ENCODE results near the gene ANKRD24.

Gene ANKRD24

GRCh38 chr19:4171676-4172075, 10.8 kb upstream of the ANKRD24 start:
- TF ChIP-seq CTCF (tag by site-specific recombination; IDR thresholded peaks at IDR 0.05): no peak
- TF ChIP-seq ZNF302 (tag by site-specific recombination; IDR thresholded peaks at IDR 0.05; ENCODE audit: low read depth): no peak
- no peak for TF ChIP-seq GLIS2 (tag by site-specific recombination; IDR thresholded peaks at IDR 0.05)
- no peak for TF ChIP-seq HOXA7 (CRISPR knock-in tag; IDR thresholded peaks at IDR 0.05; ENCODE audit: borderline replicate concordance)
- TF ChIP-seq BCL11B (tag by site-specific recombination; IDR thresholded peaks at IDR 0.05; ENCODE audit: low read depth): no peak
- TF ChIP-seq PRDM1 (tag by site-specific recombination; IDR thresholded peaks at IDR 0.05): no peak
- no peak for TF ChIP-seq ZNF692 (tag by site-specific recombination; IDR thresholded peaks at IDR 0.05)
- TF ChIP-seq SP3 (tag by site-specific recombination; IDR thresholded peaks at IDR 0.05): no peak
- no peak for TF ChIP-seq ZBTB26 (tag by site-specific recombination; optimal IDR thresholded peaks at IDR 0.05)
- TF ChIP-seq FEZF1 (tag by site-specific recombination; IDR thresholded peaks at IDR 0.05): no peak
- TF ChIP-seq ZNF19 (tag by site-specific recombination; IDR thresholded peaks at IDR 0.05; ENCODE audit: low read depth): no peak
- no peak for TF ChIP-seq KLF10 (tag by site-specific recombination; IDR thresholded peaks at IDR 0.05)
- TF ChIP-seq ZNF174 (tag by site-specific recombination; IDR thresholded peaks at IDR 0.05): no peak
- TF ChIP-seq ZNF785 (tag by site-specific recombination; IDR thresholded peaks at IDR 0.05): no peak
- TF ChIP-seq ZNF140 (tag by site-specific recombination; IDR thresholded peaks at IDR 0.05): no peak
- TF ChIP-seq ZSCAN18 (tag by site-specific recombination; IDR thresholded peaks at IDR 0.05): no peak
- ChIA-PET POLR2A (no interaction called here), CTCF (interaction anchor here (0.6 kb wide), 1 partner anchor 34 kb away, joined by 3 read pairs; no protein-coding TSS in a partner anchor)
- H3K36me3 ChIP-seq (ENCODE audit: control insufficient read depth in 2 of 2, insufficient read depth in 1 of 2, low read length in 2 of 2): peaks cover 0 to 11% of the 10 kb centered on the region in 2 experiments; a peak in 1 of 3 replicates
- no peaks in the 10 kb centered on the region for H3K4me1 ChIP-seq (ENCODE audit: control insufficient read depth, insufficient read depth, low read length)
- H3K9me3 ChIP-seq (ENCODE audit: control insufficient read depth, insufficient read depth, low read depth, low read length): no peaks in the 10 kb centered on the region
- no peak overlapping the region for H3K27ac ChIP-seq (ENCODE audit: extremely low read depth, low read depth, low read length)
- H3K4me3 ChIP-seq (ENCODE audit: low read depth, low read length): no peak overlapping the region

GRCh38 chr19:4172861-4173473, 9.5 kb upstream of the ANKRD24 start:
- POLR2A ChIA-PET: no interaction called here
- Histone ChIP-seq H3K4me3 (ENCODE audit: low read depth, low read length) (no peak overlapping the region), H3K4me1 (ENCODE audit: control insufficient read depth, insufficient read depth, low read length) (no peaks in the 10 kb centered on the region), H3K9me3 (ENCODE audit: control insufficient read depth, insufficient read depth, low read depth, low read length) (no peaks in the 10 kb centered on the region), H3K36me3 (ENCODE audit: control insufficient read depth in 2 of 2, insufficient read depth in 1 of 2, low read length in 2 of 2) (peaks cover 0 to 11% of the 10 kb centered on the region in 2 experiments; a peak in 2 of 3 replicates), H3K27ac (ENCODE audit: extremely low read depth, low read depth, low read length) (no peak overlapping the region)
- CTCF ChIA-PET: interaction anchor here (0.7 kb wide), 1 partner anchor 11 kb away, joined by 3 read pairs; no protein-coding TSS in a partner anchor
- TF ChIP-seq ZBTB6 (tag by site-specific recombination; IDR thresholded peaks at IDR 0.05): no peak
- TF ChIP-seq ZNF404 (tag by site-specific recombination; IDR thresholded peaks at IDR 0.05): no peak
- TF ChIP-seq RBAK (tag by site-specific recombination; IDR thresholded peaks at IDR 0.05): no peak
- peak; percentile 70; the same call in 1 of the 2 replicates for TF ChIP-seq ZFP69B (tag by site-specific recombination; IDR thresholded peaks at IDR 0.05)
- no peak for TF ChIP-seq ZBTB49 (tag by site-specific recombination; IDR thresholded peaks at IDR 0.05; ENCODE audit: low read depth)
- peak; percentile 85 for TF ChIP-seq ZNF692 (tag by site-specific recombination; IDR thresholded peaks at IDR 0.05)
- 0 out of 2 replicates have a peak, but pooled peaks have one; percentile 42 for TF ChIP-seq ZFP37 (tag by site-specific recombination; IDR thresholded peaks at IDR 0.05)
- no peak for TF ChIP-seq ZNF624 (tag by site-specific recombination; IDR thresholded peaks at IDR 0.05)
- peak; percentile 63; the same call in 1 of the 2 replicates for TF ChIP-seq KLF8 (tag by site-specific recombination; IDR thresholded peaks at IDR 0.05)
